Liver (tissue), 3 donors: ENCODE measurements around the gene IFNL2.

ENCODE experiments used
- RAD21 ChIP-seq, 2 donors: IDR thresholded peaks; 2 replicates each; pipeline ENCODE4 v1.6.1; 2016; ENCODE audit warnings: antibody characterized with exemption in 2 of 2, mild to moderate bottlenecking in 2 of 2
- SP1 ChIP-seq: IDR thresholded peaks from 2 replicates; pipeline ENCODE4 v1.6.1; 2018; ENCODE audit warnings: antibody characterized with exemption, mild to moderate bottlenecking
- TF ChIP-seq, protein P1 (sequence below): fragments of 150-350 bp; IDR thresholded peaks from 2 replicates; pipeline ENCODE4 v1.5.1; 2017; ENCODE audit warnings: improper control_type of control experiment, low read depth, low read length; ENCODE audit not compliant: missing input control
- donor health status: healthy.
- donor health status: healthy.

DNA sequence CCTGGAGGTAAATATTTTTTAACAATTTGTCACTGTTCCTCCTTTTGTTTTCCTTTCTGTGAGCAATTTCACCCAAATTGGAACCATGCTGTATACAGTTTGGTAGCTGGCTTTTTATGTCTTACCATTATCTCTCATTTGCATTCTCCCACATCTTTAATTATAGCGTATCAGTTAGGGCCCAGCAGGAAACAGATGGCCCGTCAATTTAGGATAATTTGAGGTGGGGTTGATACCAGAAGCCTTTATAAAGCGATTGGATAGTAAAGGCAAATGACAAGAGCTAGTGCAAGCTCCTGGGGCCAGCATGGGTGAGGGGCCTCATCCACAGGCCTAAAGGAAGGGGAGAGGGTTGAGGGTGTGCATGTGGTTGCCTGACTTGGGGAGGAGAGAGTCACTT lies 15.7 kb upstream of the IFNL2 start:
- no peak for TF ChIP-seq SP1
- no peak for TF ChIP-seq RAD21 (IDR thresholded peaks at IDR 0.05)
- TF ChIP-seq, protein P1, sequence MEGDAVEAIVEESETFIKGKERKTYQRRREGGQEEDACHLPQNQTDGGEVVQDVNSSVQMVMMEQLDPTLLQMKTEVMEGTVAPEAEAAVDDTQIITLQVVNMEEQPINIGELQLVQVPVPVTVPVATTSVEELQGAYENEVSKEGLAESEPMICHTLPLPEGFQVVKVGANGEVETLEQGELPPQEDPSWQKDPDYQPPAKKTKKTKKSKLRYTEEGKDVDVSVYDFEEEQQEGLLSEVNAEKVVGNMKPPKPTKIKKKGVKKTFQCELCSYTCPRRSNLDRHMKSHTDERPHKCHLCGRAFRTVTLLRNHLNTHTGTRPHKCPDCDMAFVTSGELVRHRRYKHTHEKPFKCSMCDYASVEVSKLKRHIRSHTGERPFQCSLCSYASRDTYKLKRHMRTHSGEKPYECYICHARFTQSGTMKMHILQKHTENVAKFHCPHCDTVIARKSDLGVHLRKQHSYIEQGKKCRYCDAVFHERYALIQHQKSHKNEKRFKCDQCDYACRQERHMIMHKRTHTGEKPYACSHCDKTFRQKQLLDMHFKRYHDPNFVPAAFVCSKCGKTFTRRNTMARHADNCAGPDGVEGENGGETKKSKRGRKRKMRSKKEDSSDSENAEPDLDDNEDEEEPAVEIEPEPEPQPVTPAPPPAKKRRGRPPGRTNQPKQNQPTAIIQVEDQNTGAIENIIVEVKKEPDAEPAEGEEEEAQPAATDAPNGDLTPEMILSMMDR = no peak
